HG02970 (cell line): ENCODE data around the gene NPTX2.
"Not testable (repeated sequence)": the region's sequence is repeated elsewhere in the genome, so short reads cannot be mapped to it uniquely, and the experiment has no call there.

Experiments
- ATAC-seq: cut with Tn5 transposase; IDR thresholded peaks from one replicate; pipeline ENCODE4 v1.9.1; 2021; ENCODE audit warnings: mild to moderate bottlenecking, moderate library complexity, moderate number of reproducible peaks; ENCODE audit not compliant: unreplicated experiment, low FRiP score

NPTX2 gene

DNA sequence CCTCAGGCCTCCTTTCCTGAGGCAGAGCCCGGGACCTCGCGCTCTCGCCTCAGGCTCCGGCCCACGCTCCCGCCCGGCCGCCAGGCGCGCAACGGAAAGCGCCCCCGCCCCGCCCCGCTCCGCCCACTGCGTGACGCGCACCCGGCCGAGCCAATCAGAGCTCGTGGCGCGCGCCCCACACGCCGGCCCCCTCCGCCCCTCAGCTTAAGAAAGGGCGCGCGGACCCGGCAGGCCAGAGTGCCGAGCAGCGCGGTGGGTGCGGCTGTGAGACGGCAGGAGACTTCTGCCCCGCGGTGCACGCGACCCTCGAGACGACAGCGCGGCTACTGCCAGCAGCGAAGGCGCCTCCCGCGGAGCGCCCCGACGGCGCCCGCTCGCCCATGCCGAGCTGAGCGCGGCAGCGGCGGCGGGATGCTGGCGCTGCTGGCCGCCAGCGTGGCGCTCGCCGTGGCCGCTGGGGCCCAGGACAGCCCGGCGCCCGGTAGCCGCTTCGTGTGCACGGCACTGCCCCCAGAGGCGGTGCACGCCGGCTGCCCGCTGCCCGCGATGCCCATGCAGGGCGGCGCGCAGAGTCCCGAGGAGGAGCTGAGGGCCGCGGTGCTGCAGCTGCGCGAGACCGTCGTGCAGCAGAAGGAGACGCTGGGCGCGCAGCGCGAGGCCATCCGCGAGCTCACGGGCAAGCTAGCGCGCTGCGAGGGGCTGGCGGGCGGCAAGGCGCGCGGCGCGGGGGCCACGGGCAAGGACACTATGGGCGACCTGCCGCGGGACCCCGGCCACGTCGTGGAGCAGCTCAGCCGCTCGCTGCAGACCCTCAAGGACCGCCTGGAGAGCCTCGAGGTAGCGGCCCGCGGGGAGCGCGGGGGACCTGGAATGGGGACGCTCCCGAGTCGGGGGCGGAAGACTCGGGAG, at the start of gene NPTX2:
Gene NPTX2 (plus strand): TSS at position 235 of the 909 bp plus-strand sequence. CDS start 177 bp downstream, at position 412.
- ATAC-seq = no peak

DNA sequence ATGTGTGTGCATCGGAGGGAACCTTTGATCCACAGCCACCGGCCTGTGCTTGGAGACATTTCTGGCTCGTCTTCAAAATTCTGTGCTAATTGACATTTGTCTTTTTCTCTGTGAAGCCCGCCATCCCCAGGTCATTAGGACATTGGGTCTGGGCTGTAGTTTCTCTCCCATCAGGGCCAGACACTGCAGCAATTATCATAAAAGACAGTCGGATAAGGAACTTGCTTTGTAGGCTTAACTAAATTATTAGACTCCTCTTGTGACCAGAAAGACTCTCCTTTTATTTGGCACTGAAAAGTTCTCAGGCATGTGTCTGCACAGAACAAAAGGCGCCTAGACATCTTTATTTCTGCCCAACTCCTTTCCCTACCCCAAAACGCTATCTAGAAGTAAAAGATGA, 49.1 kb upstream of the NPTX2 start:
- ATAC-seq = no peak

- ATAC-seq = no peak
These were observed 48.2 kb upstream of the NPTX2 start for GRCh38 chr7:98568891-98569290.

GRCh38 chr7:98569691-98570337, 47.3 kb upstream of the NPTX2 start:
- no peak for ATAC-seq

DNA sequence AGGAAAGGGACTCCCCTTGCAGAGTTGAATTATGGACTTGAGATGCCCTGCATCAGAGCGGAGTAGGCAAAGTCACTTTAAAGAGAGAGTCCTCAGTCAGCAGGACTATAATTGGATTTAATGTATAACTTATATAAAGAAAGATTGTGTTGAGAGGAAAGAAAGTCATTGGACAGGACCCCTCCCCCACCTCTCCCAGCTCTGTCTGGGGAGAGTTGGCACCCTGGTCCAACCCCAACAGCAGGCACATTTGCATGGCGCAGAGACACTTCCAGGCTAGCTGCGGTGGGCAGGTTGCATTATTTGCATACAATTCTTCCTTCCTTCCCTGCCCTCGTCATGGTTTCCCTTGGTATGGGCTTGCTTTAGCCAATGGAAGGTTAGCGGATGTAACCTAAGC, 46.1 kb upstream of the NPTX2 start:
- ATAC-seq = no peak

DNA sequence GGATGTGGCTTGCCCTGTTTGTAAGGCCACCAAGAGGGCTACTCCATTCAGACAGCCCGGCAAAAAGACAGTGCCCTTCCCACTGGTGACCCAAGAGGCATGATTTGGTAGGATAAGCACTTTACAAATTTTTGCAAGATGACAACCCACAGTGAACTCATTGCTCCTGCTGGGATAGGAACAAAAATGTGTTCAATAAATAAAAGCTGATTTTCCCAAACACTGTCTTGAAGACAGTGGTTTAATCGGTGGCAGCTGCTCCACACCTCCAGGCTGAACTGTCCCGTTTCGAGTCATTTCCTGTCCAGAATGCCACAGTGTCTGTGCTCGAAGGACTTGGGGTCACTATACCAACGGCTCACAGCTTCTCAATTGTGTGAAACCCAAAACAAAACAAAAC, 45.1 kb upstream of the NPTX2 start:
- ATAC-seq = no peak

DNA sequence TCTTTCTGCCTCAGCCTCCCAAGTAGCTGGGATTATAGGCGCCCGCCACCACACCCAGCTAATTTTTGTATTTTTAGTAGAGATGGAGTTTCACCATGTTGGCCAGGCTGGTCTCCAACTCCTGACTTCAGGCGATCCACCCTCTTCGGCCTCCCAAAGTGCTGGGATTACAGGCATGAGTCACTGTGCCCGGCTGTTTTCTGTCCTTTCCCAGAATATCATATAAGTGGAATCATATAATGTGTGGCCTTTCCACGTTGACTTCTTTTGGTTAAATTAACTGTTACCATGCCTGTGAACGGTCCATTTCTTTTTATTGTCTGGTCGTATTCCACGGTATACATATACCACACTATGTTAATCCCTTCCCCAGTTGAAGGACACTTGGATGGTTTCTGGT, 44.4 kb upstream of the NPTX2 start:
- ATAC-seq = not testable (repeated sequence)

GRCh38 chr7:98573816-98574215, 43.3 kb upstream of the NPTX2 start:
- no peak for ATAC-seq

DNA sequence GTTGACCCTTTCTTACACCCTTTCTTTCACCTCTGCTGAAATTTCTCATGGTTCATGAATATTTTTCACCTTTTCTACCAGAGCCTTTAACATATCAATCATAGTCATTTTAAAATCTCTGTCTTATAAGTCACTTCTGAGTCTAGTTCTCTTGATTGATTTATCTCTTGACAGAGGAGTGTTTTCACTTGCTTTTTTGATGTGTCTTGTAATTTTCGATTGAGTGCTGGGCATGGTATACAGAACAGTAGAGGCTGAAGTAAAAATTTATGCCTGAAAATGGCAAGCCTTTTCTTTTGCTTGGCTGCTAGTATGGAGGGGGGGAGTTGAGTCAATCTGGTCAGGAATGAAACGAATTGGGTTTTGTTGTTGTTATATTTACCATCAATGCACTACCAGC, 41.2 kb upstream of the NPTX2 start:
- ATAC-seq = no peak

GRCh38 chr7:98584830-98585229, 32.3 kb upstream of the NPTX2 start:
- ATAC-seq = no peak

DNA sequence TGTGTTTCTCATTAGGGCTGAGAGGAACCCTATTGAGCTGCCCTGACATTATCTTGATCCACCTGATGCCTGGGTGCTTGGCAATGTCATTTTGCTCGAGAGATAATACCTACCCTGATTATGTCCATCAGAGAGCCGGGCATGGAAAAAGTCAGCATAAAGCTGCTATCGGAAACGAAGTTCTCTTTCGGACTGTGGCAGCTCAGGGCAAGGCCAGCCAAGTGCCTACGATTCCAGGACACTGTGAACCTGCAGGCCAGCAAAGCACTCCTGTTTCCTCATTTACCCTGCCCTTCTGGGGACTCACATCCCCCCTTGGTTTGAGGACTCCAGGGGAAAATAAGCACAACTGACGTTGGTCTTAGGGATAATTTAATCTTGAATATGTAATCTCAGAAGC, 25.2 kb upstream of the NPTX2 start:
- ATAC-seq = no peak

- ATAC-seq = no peak
These were observed 22.7 kb upstream of the NPTX2 start for GRCh38 chr7:98594348-98594747.

- ATAC-seq = no peak
These were observed 22.3 kb upstream of the NPTX2 start for GRCh38 chr7:98594787-98595186.

DNA sequence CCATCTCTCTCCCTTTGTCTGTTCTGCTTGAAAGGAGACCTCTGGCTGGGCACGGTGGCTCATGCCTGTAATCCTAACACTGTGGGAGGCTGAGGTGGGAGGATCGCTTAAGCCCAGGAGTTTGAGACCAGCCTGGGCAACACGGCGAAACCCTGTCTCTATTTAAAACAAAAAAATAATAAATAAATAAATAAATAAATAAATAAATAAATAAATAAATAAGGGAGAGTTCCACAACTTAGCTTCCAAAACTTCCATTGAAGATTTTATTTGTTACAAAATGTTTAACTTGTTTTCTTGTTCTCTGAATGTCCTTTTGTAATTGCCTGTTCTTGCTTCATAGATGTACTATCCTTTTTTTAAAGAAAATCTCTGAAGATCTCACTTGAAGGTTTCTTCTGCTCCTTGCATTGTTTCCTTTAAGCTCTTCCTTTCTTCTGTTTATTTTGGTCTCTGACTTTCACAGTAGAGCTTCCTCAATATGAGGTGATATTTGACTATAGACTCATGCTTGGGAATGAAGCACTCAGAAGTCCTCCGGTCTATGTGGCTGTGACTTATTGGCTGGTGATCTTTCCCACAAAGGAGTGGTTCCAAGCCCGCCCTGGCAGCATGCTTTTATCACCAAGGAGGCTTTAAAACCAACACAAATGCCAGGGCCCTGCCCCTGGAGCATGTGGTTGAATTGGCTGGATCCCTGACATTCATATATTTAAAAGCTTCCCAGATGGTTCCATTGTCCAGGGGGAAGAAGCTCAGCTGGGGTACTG, 18.1 kb upstream of the NPTX2 start:
- ATAC-seq = no peak

DNA sequence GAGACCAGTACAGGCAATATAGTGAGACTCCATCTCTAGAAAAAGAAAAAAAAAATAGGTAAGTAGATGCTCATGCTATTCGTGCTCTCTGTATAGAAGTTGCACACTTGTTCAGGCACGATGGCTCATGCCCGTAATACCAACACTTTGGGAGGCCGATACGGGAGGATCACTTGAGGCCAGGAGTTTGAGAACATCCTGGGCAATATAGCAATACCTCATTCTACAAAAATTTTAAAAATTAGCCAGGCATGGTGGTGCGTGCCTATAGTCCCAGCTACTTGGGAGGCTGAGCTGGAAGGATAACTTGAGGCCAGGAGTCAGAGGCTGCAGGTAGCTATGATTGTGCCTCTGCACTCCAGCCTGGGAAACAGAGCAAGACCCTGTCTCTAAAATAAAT, 17.2 kb upstream of the NPTX2 start:
- no peak for ATAC-seq

DNA sequence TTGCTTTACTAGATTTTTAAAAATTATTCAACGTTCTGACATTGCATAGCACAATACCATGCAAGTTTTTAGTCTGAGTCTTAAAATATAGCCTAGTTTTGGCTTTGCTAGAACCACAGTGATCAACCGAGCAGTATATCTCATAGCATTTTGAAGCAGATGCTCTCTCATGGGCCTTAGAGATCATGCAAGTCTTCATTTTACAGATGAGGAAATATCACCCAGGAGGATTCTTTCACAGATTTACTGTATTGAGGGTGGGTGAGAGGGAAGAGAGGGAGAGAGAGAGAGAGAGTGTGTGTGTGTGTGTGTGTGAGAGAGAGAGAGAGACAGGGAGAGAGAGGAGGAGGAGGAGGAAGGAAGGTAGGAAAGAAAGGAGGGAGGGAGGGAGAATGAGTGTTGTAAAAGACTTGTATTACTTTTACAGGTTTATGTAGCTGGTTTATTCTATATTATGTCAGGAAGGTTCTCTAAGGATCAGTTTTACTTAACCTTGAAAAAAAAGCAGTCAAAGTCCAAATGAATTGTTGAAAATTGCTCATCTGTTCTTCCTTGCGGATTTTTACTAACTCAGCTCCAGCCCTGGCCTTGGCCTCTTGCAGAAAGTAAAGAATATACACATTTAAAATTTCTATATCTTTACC, 14.2 kb upstream of the NPTX2 start:
- no peak for ATAC-seq

DNA sequence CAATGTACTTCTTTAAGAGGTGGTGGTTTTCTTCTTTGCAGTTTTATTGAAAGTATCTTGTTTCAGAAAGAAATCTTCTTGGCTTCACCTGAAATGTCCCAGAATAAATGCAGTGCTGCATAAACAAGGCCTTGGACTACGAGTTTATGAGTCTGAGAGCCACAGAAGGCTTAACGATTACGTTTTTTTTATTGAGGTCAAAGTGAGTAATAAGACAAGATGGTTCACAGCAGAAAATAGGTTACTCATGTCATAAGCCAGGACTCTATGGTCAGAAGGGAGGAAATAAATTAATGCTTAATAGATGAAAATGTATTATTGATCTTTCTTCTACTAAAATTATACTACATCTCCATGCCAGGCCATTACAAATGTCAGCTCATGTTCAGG, 13.7 kb upstream of the NPTX2 start:
- no peak for ATAC-seq

DNA sequence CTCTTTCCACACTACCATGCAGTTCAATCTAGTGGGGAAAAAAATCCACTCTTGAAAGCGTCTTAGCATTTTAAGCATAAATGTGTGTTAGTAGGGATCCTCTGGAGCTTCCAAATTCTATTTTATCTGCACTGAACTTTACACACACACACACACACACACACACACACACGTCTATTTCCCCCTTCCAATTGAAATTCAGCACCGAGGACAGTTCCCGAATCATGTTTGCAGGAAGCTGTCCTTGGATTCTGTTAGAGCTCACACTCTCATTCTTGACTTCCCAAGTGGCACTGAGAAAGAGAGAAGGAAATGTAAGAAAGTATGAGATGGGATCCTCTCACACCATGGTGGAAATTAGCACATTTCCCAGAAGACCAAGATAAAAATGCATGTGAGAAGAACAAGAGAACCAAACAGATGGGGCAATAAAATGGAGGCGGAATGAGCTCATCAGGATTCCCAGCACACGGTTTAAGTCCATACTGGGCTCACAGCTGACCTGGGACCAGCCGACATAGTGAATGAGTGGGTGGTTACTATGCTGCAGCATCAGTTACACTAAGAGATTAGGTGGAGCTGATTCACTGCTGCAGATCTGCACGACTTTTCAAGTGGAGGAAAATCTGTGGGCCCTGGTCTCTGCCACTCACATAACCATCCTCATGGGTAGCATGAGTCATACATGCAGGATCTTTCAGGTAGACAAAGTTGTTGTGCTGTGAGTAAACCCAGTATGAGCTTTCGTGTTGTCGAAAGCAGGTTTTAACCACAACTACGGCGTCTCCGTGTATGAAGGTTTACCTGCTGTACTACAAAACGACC, 3.3 kb upstream of the NPTX2 start:
- ATAC-seq = no peak

DNA sequence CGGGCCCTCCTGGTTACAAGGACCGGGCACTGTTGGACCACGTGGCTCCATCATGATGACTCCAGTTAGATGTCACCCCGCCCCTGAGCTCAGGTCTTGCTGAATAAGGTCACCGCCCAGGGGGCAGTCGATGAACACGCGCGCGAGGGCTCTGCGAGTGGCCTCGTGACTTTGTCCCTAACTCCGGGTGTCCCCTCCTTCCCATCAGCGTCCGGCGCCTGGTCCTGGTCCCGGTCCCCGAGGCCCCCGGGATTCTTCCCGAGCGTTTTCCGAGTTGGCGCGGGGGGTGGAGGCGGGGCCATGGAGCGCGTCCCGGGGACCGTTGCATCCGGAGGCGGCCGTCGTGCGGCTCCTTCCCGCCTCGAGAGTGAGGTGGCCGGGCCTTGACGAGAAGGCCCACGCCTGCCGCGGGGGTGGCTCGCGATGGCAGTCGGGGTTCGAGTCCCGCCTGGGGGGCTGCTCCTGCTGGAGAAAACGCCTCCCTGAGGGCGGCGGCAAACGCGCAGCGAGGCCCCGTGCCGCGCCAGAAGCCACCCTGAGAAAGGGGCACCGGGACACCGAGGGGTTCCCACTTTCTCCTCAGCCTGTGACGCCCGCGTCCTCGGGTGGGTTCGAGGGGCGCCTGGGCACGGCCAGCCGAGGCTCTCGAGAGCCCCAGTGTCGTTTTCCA, 569 bp upstream of the NPTX2 start:
- no peak for ATAC-seq
